HK-2 (cell line): ENCODE measurements around the gene KPNA5.
"Not testable (repeated sequence)": the region's sequence is repeated elsewhere in the genome, so short reads cannot be mapped to it uniquely, and the experiment has no call there.

ENCODE experiments used
- DNase-seq: peaks from one replicate; pipeline ENCODE4 v3.0.0-alpha.2; 2018; ENCODE audit not compliant: unreplicated experiment

KPNA5 gene

DNA sequence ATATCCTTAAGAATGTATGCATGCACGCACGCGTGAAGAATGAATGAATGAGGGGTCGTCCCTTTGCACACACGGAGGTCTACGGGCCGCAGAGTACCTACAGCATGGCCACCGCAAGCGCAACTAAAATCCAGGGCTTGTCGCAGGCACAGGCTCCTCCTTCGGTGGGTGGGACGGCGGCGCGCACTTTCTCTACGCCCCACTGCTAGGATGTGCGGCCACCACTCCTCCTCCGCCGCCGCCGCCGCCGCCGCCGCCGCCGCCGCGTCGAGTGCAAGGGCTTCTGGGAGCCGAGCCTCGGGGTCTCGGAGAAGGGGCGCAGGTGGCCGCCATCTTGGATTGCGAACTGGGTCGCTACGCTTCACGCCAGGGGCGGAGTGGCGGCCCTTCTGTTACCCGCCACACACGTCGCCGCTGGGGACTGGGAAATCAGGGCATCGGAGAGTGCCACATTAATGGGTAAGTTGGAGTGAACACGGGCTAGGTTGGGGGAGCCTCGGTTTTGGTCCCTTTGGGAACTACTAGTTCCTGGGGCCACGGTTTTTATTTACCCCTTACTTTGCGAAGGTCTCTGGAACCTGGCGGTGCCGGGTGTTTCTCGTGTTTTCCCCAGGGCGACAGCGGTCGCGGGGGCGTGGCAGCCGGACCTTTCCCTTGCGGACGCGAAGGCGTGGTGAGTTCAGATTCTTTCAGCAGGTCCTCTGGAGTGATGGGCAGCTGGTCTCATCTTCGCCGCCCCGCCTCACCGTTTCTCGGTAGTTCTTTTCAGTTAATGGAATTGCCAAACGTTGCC, at the start of gene KPNA5:
KPNA5 (plus strand) TSS at position 332 of the 793 bp plus-strand sequence; CDS start at position 456, 124 bp downstream.
- peak; percentile 86 for DNase-seq

DNA sequence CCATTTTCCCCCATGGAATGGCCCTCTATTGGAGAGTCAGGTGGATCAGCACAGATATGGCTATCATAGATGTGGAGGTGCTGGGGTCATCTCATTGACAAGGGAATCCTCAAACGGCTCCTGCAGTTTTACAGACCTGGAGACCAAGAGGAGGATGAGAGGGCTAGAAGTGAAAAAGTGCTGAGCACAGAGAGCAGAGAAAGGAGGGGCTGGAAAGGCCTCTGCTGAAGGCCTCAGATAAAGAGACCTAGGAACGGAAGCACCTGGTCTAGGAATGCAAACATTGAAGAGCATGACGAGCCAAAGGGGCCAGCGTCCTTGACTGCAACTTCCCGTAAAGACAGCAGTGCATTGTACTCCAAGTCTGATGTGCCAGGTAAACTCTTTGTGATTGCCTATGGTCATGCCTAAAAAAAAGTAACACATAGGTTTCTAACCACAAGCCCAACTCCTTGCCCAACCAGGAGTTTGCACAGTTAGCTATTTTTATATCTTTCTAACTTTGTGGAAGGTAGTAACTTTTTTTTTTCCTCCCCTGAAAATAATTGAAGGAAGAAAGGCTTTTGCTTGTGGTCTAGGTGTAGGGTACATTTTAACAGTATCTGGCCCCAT, 49.5 kb upstream of the KPNA5 start:
- no peak for DNase-seq

DNA sequence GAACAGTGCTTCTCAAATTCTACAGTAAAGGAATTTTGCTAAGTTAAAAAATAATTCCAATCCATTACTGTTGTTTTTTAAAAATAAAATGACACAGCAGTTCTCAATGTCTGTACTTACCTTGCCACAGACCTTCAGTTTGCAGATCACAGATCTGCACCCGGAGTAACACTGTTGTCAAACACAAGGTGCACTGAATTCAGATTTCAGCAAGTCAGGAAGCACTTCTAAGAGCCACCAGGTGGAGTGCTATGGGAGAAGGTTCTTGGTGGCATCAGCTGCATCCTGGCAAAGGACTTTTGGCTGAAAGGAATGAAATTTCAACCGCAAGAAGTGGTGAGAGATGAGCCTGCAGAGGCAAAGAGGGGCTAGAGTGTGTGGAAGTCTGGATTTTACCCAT, 47.3 kb upstream of the KPNA5 start:
- no peak for DNase-seq

DNA sequence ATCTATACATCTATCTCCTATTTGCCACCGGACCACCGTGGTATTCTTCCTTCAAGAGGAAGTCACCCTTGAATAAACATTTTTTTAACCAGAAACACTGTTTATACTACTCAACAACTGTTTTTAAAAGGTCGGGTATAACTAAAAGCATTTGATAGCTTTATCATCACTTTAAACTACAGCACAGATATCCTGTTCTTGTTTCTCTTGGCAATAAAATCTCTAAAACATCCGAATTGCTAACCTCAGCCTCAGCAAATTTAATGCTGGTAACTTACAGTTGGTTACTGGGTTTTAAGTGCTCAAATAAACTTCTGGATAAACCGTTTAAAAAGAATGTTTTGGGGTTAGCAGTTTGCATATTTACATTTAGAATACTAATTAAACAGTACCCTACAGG, 32.9 kb upstream of the KPNA5 start:
- DNase-seq = no peak

DNA sequence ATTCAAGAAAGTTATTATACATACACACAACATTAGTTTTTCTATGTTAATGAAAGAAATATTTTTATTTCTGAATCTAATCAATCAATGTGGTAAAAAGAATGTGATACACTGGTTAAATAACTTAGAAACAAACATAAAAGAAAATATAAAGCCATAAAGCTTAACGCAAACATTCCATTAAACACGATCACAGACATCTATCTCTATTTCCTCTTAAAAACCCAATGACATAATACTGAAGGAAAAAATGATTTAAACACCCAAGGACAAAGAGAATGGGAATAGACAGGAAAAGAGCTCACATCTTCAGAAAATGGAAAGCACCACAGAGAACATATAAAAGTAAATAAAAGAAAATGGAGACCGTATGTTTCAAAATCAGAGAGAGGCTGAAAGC, 31.9 kb upstream of the KPNA5 start:
- no peak for DNase-seq

DNA sequence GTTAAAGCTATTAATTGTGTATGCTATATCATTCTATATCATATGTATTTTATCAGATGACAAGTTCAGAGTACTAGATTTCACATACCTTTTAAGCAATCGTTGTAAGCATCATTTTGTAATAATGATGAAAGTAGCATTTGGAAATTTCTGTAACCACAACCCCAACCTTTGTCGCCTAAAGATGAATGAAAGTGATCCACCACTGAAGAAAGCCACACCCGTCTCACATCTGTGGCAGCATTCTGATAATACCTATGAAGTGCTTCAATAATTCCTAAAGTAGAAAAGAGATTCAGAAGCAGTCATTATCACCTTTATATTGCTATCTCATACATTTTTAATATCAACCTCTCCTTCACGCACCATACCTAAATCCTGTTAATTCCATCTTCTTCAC, 29.1 kb upstream of the KPNA5 start:
- no peak for DNase-seq

DNA sequence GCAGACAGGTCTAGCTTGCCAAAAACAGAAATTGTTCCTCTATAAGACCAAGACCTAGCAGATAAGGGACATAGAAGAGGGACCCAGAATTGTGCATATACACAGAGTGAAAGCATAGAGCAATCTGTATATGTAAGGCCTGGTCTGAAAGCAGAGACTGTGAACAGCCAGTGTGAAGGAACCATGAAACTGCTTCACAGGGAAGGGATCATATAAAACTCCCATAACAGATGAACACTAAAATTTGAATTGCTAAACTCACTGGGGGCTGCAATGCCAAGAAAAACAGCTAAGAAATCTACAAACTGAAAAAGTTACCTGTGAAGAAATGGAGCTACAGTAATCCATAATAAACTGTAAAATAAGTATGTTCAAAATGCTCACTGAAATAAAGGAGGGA, 19.4 kb upstream of the KPNA5 start:
- DNase-seq = no peak

DNA sequence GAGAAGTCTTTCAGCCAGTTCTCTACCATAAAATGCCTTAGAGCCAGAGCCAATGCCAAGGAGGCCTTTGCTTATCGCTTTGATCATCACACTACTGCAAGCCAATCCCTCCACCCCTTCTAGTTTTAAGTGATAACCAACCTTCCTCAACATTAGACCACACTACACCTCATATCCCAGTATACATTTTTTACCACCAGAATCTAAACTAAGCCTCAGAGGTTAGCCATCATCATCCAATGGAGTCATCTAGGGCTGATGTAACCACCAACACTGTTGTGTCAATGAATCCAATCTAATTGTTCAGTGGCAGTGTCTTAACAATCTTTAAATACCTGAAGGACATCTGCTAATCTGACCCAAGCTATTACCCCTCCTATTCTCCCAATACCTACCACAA, 18.8 kb upstream of the KPNA5 start:
- DNase-seq = no peak

DNA sequence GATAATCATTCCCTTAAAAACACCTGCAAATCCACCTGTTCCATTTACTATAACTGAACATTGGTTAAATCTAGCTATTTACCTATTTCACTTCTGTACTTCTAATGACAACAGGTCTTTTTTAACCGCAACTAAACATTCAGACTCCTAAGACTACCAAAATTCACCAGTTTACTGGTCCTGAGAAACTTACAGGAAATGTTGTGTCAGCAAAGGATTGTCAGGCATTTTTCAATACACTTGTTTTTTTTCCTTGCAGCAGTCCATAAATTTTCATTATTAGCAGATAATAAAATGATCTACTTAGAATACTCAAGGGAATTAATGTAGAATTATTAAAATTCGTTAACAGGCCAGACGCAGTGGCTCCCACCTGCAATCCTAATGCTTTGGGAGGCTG, 17.7 kb upstream of the KPNA5 start:
- DNase-seq = no peak

DNA sequence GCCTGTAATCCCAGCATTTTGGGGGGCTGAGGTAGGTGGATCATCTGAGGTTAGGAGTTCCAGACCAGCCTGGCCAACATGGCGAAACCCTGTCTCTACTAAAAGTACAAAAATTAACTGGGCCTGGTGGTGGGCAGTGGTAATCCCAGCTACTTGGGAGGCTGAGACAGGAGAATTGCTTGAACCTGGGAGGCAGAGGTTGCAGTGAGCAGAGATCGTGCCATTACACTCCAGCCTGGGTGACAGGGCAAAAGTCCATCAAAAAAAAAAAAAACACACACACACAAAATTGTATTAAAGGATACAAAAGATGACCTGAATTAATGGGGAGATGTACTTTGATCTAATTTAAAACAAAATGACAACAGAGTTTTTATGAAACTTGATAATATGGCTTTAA, 16.8 kb upstream of the KPNA5 start:
- DNase-seq = not testable (repeated sequence)

DNA sequence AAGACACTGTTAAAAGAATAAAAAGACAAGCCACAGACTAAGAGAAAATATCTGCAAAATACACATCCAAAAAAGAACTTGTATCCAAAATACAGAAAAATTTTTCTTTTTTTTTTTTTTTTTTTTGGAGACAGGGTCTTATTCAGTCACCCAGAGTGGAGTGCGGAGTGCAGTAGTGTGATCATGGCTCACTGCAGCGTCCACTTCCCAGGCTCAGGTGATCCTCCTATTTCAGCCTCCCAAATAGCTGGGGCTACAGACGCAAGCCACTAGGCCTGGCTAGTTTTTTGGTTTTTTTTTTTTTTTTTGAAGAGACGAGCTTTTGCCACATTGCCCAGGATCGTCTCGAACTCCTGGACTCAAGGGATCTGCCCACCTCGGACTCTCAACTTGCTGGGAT, 15.5 kb upstream of the KPNA5 start:
- no peak for DNase-seq

DNA sequence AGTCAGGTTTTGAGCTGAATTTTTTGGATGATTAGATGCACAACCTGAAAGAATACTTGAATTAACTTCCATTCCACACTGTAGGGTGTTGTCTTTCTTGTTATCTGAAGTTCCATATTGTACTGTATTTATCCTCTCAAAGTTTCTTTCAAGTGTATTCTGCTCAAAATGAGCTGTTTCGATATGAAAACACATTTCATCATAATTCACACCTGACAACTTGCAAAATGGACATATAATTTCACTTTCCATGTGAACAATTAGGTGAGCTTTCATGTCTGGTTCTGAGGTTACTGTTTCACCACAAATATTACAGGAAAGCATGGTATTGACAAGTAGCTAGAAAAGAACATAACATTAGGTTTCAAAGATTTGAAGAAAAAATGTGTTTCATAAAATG, 14.1 kb upstream of the KPNA5 start:
- DNase-seq = no peak

DNA sequence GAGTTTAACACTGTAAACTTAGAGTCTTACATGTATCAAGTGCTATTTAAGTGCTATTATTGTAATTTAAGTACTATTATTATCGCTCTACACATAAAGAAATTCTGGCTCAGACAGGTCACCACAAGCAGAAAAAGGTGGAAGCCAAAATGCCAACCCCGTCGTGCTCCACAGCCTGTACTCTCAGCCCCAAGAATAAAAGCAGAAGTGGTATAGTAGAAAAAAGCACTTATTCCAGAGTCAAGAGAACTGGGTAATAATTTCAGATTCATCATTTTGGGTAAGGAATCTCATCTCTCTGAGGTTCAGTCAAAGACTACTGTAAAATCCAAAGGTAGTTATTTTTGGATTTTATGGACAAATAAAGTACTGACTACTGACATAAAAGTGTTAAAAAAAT, 13.4 kb upstream of the KPNA5 start:
- DNase-seq = no peak

DNA sequence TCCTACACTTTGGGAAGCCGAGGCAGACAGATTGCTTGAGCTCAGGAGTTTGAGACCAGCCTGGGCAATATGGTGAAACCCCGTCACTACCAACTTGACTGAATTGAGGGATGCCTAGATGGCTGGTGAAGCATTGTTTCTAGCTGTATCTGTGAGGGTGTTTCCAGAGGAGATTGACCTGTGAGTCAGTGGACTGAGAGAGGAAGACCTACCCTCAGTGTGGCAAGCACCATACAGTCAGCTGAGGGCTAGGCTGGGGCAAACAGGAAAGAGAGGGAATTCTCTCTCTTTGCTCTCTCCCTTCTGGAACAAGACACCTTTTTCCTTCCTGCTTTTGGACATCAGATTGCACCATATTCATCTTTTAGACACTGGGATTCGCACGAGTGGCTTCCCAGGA, 8.7 kb upstream of the KPNA5 start:
- no peak for DNase-seq

DNA sequence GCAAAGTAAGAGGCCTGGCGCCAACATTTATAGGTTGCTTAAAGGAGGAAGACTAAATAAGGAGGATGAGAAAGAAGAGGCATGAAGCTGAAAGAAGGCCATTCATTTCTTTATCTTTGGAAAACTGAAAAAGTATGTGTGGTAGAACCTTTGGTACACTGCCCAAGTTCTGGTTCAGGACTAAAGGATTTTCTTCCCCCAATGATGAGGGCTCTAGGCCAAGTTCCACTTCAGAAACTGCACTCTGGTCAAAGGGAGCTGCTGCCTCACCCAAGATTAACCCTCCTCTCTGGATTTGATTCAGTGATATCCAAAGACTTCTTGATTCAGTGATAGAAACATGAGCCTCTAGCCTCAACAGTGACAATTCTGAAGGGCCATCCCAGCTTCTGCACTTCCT, 5.0 kb upstream of the KPNA5 start:
- no peak for DNase-seq

DNA sequence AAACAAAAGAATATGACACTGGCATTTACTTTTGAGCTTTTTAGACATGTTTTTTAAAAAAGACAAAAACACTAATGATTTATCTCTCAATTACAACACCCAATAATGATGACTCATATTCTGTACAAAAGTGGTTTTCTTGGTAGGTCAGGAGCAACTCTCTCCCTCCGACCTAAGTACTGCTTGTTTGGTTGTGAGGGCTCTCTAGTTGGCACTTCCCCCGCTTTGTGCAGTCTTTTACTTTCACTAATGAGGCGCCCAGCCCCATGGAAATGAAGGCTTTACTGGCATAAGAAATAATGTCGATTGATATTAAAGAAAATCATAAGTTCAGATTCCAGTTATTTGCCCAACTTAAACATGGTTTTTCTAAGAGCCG, 1.3 kb downstream of the KPNA5 start:
- DNase-seq = no peak

DNA sequence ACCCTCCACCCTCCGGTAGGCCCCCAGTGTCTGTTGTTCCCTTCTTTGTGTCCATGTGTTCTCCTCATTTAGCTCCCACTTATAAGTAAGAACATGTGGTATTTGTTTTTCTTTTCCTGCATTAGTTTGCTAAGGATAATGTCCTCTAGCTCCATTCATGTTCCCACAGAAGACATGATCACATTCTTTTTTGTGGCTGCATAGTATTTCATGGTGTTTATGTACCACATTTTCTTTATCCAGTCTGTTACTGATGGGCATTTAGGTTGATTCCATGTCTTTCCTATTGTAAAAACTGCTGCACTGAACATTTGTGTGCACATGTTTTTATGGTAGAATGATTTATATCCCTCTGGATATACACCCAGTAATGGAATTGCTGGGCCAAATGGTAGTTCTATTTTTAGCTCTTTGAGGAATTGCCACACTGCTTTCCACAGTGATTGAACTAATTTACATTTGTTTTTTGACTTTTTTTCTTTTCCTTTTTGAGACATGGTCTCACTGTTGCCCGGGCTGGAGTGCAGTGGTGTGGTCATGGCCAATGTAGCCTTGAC, 4.5 kb downstream of the KPNA5 start:
- DNase-seq = no peak

DNA sequence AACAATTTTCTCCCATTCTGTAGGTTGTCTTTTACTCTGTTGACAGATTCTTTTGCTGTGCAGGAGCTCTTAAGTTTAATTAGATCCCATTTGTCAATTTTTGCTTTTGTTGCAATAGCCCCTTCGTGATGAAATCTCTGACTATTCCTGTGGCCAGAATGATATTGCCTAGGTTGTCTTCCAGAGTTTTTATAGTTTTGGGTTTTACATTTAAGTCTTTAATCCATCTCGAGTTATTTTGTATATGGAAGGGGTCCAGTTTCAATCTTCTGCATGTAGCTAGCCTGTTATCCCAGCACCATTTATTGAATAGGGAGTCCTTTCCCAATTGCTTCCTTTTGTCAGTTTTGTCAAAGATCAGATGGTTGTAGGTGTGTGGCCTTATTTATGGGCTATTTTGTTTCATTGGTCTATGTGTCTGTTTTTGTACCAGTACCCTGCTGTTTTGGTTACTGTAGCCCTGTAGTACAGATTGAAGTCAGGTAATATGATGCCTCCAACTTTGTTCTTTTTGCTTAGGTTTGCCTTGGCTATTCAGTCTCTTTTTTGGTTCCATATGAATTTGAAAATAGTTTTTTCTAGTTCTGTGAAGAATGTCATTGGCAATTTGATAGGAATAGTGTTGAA, 5.6 kb downstream of the KPNA5 start:
- DNase-seq = not testable (repeated sequence)

DNA sequence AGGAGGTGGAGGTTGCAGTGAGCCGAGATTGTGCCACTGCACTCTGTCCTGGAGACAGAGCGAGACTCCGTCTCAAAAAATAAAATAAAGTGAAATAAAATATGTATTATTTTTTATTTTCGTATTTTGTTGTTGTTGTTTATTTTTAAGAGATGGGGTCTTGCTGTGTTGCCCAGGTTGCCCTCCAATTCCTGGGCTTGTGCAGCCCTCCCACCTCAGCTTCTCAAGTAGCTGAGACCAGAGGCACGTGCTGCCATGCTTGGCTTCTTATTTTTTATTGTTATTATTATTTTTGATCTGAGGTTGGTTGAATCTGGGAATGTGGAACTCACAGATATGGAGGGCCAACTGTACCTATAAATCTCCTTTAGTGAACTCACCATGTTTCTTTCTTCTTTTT, 10.1 kb downstream of the KPNA5 start:
- DNase-seq = no peak

DNA sequence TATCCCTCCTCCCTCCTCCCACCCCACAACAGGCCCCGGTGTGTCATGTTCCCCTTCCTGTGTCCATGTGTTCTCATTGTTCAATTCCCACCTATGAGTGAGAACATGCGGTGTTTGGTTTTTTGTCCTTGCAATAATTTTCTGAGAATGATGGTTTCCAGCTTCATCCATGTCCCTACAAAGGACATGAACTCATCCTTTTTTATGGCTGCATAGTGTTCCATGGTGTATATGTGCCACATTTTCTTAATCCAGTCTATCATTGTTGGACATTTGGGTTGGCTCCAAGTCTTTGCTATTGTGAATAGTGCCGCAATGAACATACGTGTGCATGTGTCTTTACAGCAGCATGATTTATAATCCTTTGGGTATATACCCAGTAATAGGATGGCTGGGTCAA, 11.9 kb downstream of the KPNA5 start:
- DNase-seq = not testable (repeated sequence)

DNA sequence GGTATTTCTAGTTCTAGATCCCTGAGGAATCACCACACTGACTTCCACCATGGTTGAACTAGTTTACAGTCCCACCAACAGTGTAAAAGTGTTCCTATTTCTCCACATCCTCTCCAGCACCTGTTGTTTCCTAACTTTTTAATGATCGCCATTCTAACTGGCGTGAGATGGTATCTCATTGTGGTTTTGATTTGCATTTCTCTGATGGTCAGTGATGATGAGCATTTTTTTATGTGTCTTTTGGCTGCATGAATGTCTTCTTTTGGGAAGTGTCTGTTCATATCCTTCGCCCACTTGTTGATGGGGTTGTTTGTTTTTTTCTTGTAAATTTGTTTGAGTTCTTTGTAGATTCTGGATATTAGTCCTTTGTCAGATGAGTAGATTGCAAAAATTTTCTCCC, 12.3 kb downstream of the KPNA5 start:
- not testable (repeated sequence) for DNase-seq

DNA sequence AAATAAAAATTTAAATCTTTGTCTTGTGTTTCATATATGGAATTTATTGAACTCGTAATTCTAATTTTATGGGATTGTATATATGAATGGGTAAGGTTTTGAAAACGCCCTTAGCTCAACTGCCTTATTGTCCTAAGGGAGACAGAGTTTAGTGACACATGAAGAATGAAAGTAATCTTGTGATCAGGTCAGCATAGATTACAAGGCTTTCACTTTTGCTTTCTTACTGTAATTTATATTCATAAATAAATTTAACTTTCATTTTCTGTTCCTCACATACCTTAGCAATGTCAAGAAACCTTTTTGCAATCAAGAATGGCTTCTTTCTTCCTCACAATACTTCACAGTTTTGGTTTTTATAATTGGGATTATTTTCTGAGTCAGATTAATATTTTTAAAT, 14.4 kb downstream of the KPNA5 start:
- DNase-seq = no peak

DNA sequence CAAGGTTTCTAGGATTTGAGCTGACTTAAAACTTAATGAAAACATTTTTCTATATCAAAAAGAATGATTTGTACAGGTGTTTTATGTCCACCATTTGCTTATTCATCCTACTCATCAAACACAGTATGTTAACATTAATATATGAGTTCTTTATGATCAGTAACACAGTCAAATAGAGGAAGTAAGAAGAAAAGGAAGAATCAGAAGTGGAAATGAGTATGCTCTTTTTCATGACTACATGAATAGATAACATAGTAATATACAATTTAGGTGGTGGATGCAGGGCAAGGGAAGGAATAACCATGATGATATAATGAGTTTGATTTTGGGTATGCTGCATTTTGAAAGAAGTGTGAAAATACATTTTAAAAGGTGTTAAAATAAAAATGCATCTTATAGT, 16.5 kb downstream of the KPNA5 start:
- DNase-seq = no peak
